IPS-NIHi7 (cell line): ENCODE data around the gene SVIL.
A peak's percentile ranks its signal among the peaks of the same experiment; 100 is the strongest.
"Not testable (repeated sequence)": the region's sequence is repeated elsewhere in the genome, so short reads cannot be mapped to it uniquely, and the experiment has no call there.

Experiments used
- DNase-seq: peaks from one replicate; pipeline ENCODE4 v3.0.0; 2012; ENCODE audit warnings: mixed read lengths; ENCODE audit errors: extremely low spot score

SVIL gene

GRCh38 chr10:29622382-29622922 lies 12.3 kb downstream of the SVIL start:
- DNase-seq = no peak

GRCh38 chr10:29621161-29621560 lies 13.6 kb downstream of the SVIL start:
- DNase-seq = peak; percentile 49

GRCh38 chr10:29620112-29620690 lies 14.6 kb downstream of the SVIL start:
- no peak for DNase-seq

GRCh38 chr10:29619241-29619669 lies 15.5 kb downstream of the SVIL start:
- no peak for DNase-seq

- no peak for DNase-seq
Measured at GRCh38 chr10:29618341-29619171, 16.2 kb downstream of the SVIL start.

GRCh38 chr10:29617880-29618340 lies 16.9 kb downstream of the SVIL start:
- no peak for DNase-seq

GRCh38 chr10:29616542-29616941 lies 18.2 kb downstream of the SVIL start:
- no peak for DNase-seq

- no peak for DNase-seq
Measured at GRCh38 chr10:29615195-29615594, 19.6 kb downstream of the SVIL start.

- not testable (repeated sequence) for DNase-seq
Measured at GRCh38 chr10:29614289-29614688, 20.5 kb downstream of the SVIL start.

GRCh38 chr10:29613791-29614190 lies 21.0 kb downstream of the SVIL start:
- DNase-seq = no peak

- no peak for DNase-seq
Measured at GRCh38 chr10:29613196-29613595, 21.6 kb downstream of the SVIL start.

- no peak for DNase-seq
Measured at GRCh38 chr10:29612657-29613056, 22.1 kb downstream of the SVIL start.

GRCh38 chr10:29611781-29612381 lies 22.9 kb downstream of the SVIL start:
- no peak for DNase-seq

GRCh38 chr10:29610876-29611647 lies 23.7 kb downstream of the SVIL start:
- DNase-seq = no peak

GRCh38 chr10:29610331-29610730 lies 24.4 kb downstream of the SVIL start:
- not testable (repeated sequence) for DNase-seq

- no peak for DNase-seq
Measured at GRCh38 chr10:29609696-29610095, 25.1 kb downstream of the SVIL start.

GRCh38 chr10:29608476-29609301 lies 26.1 kb downstream of the SVIL start:
- no peak for DNase-seq

- no peak for DNase-seq
Measured at GRCh38 chr10:29608062-29608461, 26.7 kb downstream of the SVIL start.

- DNase-seq = no peak
Measured at GRCh38 chr10:29607576-29607975, 27.2 kb downstream of the SVIL start.

- not testable (repeated sequence) for DNase-seq
Measured at GRCh38 chr10:29606693-29607092, 28.1 kb downstream of the SVIL start.

- DNase-seq = no peak
Measured at GRCh38 chr10:29604291-29604825, 30.4 kb downstream of the SVIL start.
